T-cell (primary cell): Measurements from ENCODE around the gene CDC42BPA. TPM values are rescaled to one million over a fixed set of nuclear protein-coding genes. Genes with fewer than 3 reads are reported as not detected.

Experiments
- ATAC-seq, 4 experiments: fragments of 200-7000 bp in 3 of 4; fragments of 150-1000 bp in 1 of 4; cut with Tn5 transposase; replicated peaks in 1 of 4; 1 replicate in 3 of 4; 2 replicates in 1 of 4; pipeline ENCODE4 v1.10.0; 2021; ENCODE audit warnings: moderate library complexity in 3 of 4, mild to moderate bottlenecking in 2 of 4, moderate number of reproducible peaks in 1 of 4
- CTCF ChIA-PET, 2 donors: fragments of 300-600 bp; sonication (Branson Sonifier 250); formaldehyde crosslinking; loops; one replicate each; lab custom pipeline; 2022; ENCODE audit warnings: antibody characterized with exemption in 2 of 2; lab: Charles Lee
- POLR2A ChIA-PET, 2 donors: fragments of 300-600 bp; sonication (Branson Sonifier 250); formaldehyde crosslinking; loops; one replicate each; lab custom pipeline; 2022; ENCODE audit warnings: antibody characterized with exemption in 2 of 2; lab: Charles Lee
- DNase-seq, 35 experiments: peaks; one replicate each; pipeline versions ENCODE4 v3.0.0 to v3.0.0-alpha.2; 2013 to 2023
- H3K27ac ChIP-seq: one replicate; pipeline ENCODE4 v1.5.1; 2013; ENCODE audit warnings: low read length
- H3K27me3 ChIP-seq, 2 experiments: replicated peaks in 1 of 2; 1 replicate in 1 of 2; 2 replicates in 1 of 2; pipeline versions ENCODE4 v1.6.1 to v1.7.0; 2013; ENCODE audit warnings: low read length in 1 of 2, mixed read lengths in 1 of 2; ENCODE audit not compliant: control insufficient read depth in 2 of 2, insufficient read depth in 2 of 2; ENCODE audit errors: extremely low read depth in 1 of 2
- H3K36me3 ChIP-seq, 2 donors: 1 replicate in 1 of 2; 2 replicates in 1 of 2; pipeline versions ENCODE4 v1.6.1 to v1.7.0; 2013; ENCODE audit warnings: low read length in 1 of 2; ENCODE audit not compliant: control insufficient read depth in 2 of 2, insufficient read depth in 1 of 2; ENCODE audit errors: extremely low read depth in 1 of 2
- H3K4me1 ChIP-seq, 2 experiments: 1 replicate in 1 of 2; 2 replicates in 1 of 2; pipeline versions ENCODE4 v1.6.1 to v1.7.0; 2013; ENCODE audit warnings: low read length in 2 of 2, mixed read lengths in 1 of 2; ENCODE audit not compliant: insufficient read depth in 2 of 2, control insufficient read depth in 1 of 2; ENCODE audit errors: extremely low read depth in 1 of 2
- H3K4me3 ChIP-seq, 2 donors: 1 replicate in 1 of 2; 2 replicates in 1 of 2; pipeline versions ENCODE4 v1.5.1 to v1.7.0; 2013; ENCODE audit warnings: mild to moderate bottlenecking in 2 of 2, low read length in 1 of 2, moderate library complexity in 1 of 2; ENCODE audit not compliant: control insufficient read depth in 1 of 2; ENCODE audit errors: extremely low read depth in 1 of 2
- H3K9me3 ChIP-seq: 2 replicates; pipeline ENCODE4 v1.7.0; 2013
- H3K27ac Mint-ChIP-seq, 2 donors: one replicate each; pipeline ENCODE4 v1.8.0; 2020 to 2021; ENCODE audit warnings: mild to moderate bottlenecking in 2 of 2, mixed read lengths in 2 of 2
- H3K27me3 Mint-ChIP-seq, 2 donors: one replicate each; pipeline ENCODE4 v1.8.0; 2021 to 2022; ENCODE audit warnings: mixed read lengths in 2 of 2
- H3K36me3 Mint-ChIP-seq: one replicate; pipeline ENCODE4 v1.8.0; 2021; ENCODE audit warnings: mixed read lengths
- H3K4me1 Mint-ChIP-seq, 3 donors: one replicate each; pipeline ENCODE4 v1.8.0; 2020 to 2022; ENCODE audit warnings: mixed read lengths in 3 of 3, mild to moderate bottlenecking in 1 of 3
- H3K4me3 Mint-ChIP-seq, 3 donors: one replicate each; pipeline ENCODE4 v1.8.0; 2020 to 2022; ENCODE audit warnings: mild to moderate bottlenecking in 3 of 3, mixed read lengths in 3 of 3, moderate library complexity in 3 of 3
- H3K9me3 Mint-ChIP-seq, 3 donors: one replicate each; pipeline ENCODE4 v1.8.0; 2020 to 2022; ENCODE audit warnings: mixed read lengths in 3 of 3
- WGBS: methylation state at CpG from one replicate; pipeline ENCODE4 v1.1.5; 2013; ENCODE audit warnings: missing lambda C conversion rate; ENCODE audit not compliant: insufficient coverage; 5-methylcytosine and 5-hydroxymethylcytosine counted together
- total RNA-seq, 35 experiments: library from RNA in 6 of 35; stranded (reverse) in 6 of 35; fragments of 120-200 nt in 1 of 35; gene quantifications; one replicate each; pipeline versions ENCODE4 v1.2.1 to v1.2.4 and lab custom pipeline; 2013 to 2026

The CDC42BPA gene
- total RNA-seq, 5 donors from 2014 or later (not counting 1 experiment from before 2014, with no cell fraction given): 0.33 to 1.6 (median 0.86) TPM

DNA sequence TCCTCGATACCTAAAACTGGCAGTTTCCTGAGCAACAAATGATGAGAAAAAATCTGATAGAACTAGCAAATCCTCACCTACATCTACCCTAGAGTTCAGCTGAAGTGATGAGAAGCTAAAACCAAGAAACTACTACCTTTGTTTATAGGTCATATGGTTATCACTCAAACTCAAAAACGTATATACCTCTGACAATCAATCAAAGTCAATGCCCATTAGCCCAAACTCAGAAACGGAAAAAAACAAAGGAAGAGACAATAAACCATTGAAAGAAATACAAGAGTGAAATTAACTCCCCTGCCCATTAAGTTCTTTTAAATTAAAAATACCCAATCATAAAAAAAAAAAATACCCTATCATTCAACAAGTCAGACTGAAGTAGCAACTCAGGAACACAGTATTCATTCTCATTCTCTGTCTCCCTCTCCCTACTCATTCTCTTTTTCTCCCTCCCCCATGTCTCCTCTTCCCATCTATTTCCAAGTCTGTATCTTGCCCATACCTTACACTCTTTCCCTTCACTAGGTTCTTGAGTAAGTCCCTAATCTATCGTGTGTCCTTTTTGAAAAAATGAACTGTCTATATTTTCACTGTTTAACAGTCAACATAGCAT is 6.8 kb downstream of the CDC42BPA start:
- no peaks in the 10 kb centered on the region for H3K9me3 ChIP-seq
- no peaks in the 10 kb centered on the region for H3K4me1 Mint-ChIP-seq
- no peaks in the 10 kb centered on the region for H3K36me3 Mint-ChIP-seq
- H3K9me3 Mint-ChIP-seq: peaks cover 0 to 8% (median 0%) of the 10 kb centered on the region in 3 donors
- WGBS: 60% methylated on average over 1 of the region's 4 CpGs
- DNase-seq (no peak), ATAC-seq (no peak)
- H3K27me3 ChIP-seq: peaks cover 0 to 10% of the 10 kb centered on the region in 2 experiments
- CTCF ChIA-PET: no interaction called here
- peaks cover 41 to 42% of the 10 kb centered on the region in 2 donors for H3K27me3 Mint-ChIP-seq
- no peaks in the 10 kb centered on the region for H3K36me3 ChIP-seq
- H3K27ac Mint-ChIP-seq: no peak overlapping the region
- no peaks in the 10 kb centered on the region for H3K4me1 ChIP-seq
- POLR2A ChIA-PET: interaction anchor here in 1 of 2 donors (0.6 kb wide), 1 partner anchor 9 kb away, joined by 7 read pairs; no protein-coding TSS in a partner anchor
- no peak overlapping the region for H3K4me3 ChIP-seq
- H3K4me3 Mint-ChIP-seq: no peak overlapping the region
- H3K27ac ChIP-seq: no peak overlapping the region

GRCh38 chr1:227308367-227309336 is 9.6 kb downstream of the CDC42BPA start:
- H3K4me1 Mint-ChIP-seq: no peaks in the 10 kb centered on the region
- Histone ChIP-seq H3K27ac (no peak overlapping the region), H3K36me3 (no peaks in the 10 kb centered on the region), H3K4me3 (no peak overlapping the region), H3K4me1 (no peaks in the 10 kb centered on the region), H3K9me3 (no peaks in the 10 kb centered on the region), H3K27me3 (peaks cover 0 to 13% of the 10 kb centered on the region in 2 experiments)
- no peaks in the 10 kb centered on the region for H3K36me3 Mint-ChIP-seq
- WGBS: 57% methylated on average over 2 of the region's 6 CpGs
- ATAC-seq (no peak), DNase-seq (no peak)
- CTCF ChIA-PET: no interaction called here
- H3K9me3 Mint-ChIP-seq: no peaks in the 10 kb centered on the region
- H3K4me3 Mint-ChIP-seq: no peak overlapping the region
- H3K27ac Mint-ChIP-seq: no peak overlapping the region
- POLR2A ChIA-PET: no interaction called here
- H3K27me3 Mint-ChIP-seq: peaks cover 23% of the 10 kb centered on the region in 2 donors

- DNase-seq (no peak), ATAC-seq (no peak)
- no peak overlapping the region for H3K4me3 Mint-ChIP-seq
- ChIA-PET CTCF (no interaction called here), POLR2A (no interaction called here)
- Histone ChIP-seq H3K27ac (no peak overlapping the region), H3K36me3 (no peaks in the 10 kb centered on the region), H3K4me3 (no peak overlapping the region), H3K4me1 (no peaks in the 10 kb centered on the region), H3K27me3 (peaks cover 0 to 8% of the 10 kb centered on the region in 2 experiments), H3K9me3 (no peaks in the 10 kb centered on the region)
- no peaks in the 10 kb centered on the region for H3K4me1 Mint-ChIP-seq
- peaks cover 18 to 20% of the 10 kb centered on the region in 2 donors for H3K27me3 Mint-ChIP-seq
- H3K27ac Mint-ChIP-seq: no peak overlapping the region
- no peaks in the 10 kb centered on the region for H3K9me3 Mint-ChIP-seq
- no CpG with 5 or more reads among the region's 3 CpGs for WGBS
- H3K36me3 Mint-ChIP-seq: no peaks in the 10 kb centered on the region
Measured at GRCh38 chr1:227306689-227307088, 11.6 kb downstream of the CDC42BPA start.

DNA sequence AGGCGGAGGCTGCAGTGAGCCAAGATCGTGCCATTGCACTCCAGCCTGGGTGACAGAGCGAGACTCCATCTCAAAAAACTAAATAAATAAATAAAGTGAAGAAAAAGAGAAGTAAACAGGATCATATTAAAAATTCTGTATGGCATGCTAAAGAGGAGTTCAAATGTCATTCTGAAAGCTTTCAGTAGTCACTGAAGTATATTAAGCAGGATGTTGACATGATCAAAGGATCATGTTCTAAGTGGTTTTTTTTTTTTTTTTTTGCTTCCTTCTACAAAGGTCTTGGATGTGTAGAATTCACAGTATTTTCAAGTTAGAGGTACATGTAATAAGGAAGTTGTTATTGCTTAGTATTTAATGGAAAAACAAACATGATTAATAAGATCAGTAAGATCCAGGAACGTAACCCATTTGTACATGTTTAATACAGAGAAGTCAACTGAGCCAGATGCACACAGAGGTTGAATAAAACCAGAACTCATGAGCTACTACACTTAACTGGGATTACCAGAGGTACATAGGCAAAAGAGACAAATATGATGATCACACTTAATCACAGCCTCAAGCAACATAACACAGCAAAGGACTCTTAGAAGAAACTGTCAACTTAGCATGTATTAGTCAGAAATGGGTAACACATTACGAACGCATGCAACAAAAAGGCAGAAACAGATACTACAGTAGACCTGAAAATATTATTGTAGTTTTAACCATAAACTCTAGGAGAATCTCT is 12.2 kb downstream of the CDC42BPA start:
- no peaks in the 10 kb centered on the region for H3K4me1 ChIP-seq
- H3K9me3 Mint-ChIP-seq: no peaks in the 10 kb centered on the region
- ChIA-PET POLR2A (no interaction called here), CTCF (no interaction called here)
- H3K27ac ChIP-seq: no peak overlapping the region
- H3K36me3 Mint-ChIP-seq: no peaks in the 10 kb centered on the region
- ATAC-seq (no peak), DNase-seq (no peak)
- H3K4me3 ChIP-seq: no peak overlapping the region
- H3K27ac Mint-ChIP-seq: no peak overlapping the region
- peaks cover 14 to 15% of the 10 kb centered on the region in 2 donors for H3K27me3 Mint-ChIP-seq
- H3K9me3 ChIP-seq: no peaks in the 10 kb centered on the region
- no peaks in the 10 kb centered on the region for H3K4me1 Mint-ChIP-seq
- H3K36me3 ChIP-seq: no peaks in the 10 kb centered on the region
- H3K27me3 ChIP-seq: peaks cover 0 to 8% of the 10 kb centered on the region in 2 experiments
- no CpG with 5 or more reads among the region's 6 CpGs for WGBS
- no peak overlapping the region for H3K4me3 Mint-ChIP-seq

GRCh38 chr1:227304665-227305064 is 13.6 kb downstream of the CDC42BPA start:
- Histone ChIP-seq H3K4me1 (no peaks in the 10 kb centered on the region), H3K4me3 (no peak overlapping the region), H3K27ac (no peak overlapping the region), H3K36me3 (no peaks in the 10 kb centered on the region), H3K27me3 (peaks cover 0 to 8% of the 10 kb centered on the region in 2 experiments), H3K9me3 (no peaks in the 10 kb centered on the region)
- H3K27ac Mint-ChIP-seq: no peak overlapping the region
- no peaks in the 10 kb centered on the region for H3K9me3 Mint-ChIP-seq
- DNase-seq (no peak), ATAC-seq (no peak)
- ChIA-PET POLR2A (no interaction called here), CTCF (no interaction called here)
- H3K4me3 Mint-ChIP-seq: no peak overlapping the region
- no peaks in the 10 kb centered on the region for H3K36me3 Mint-ChIP-seq
- peaks cover 8 to 13% of the 10 kb centered on the region in 2 donors for H3K27me3 Mint-ChIP-seq
- no peaks in the 10 kb centered on the region for H3K4me1 Mint-ChIP-seq

- Histone ChIP-seq H3K4me1 (no peaks in the 10 kb centered on the region), H3K9me3 (no peaks in the 10 kb centered on the region), H3K27me3 (peaks cover 0 to 8% of the 10 kb centered on the region in 2 experiments), H3K27ac (no peak overlapping the region), H3K4me3 (no peak overlapping the region), H3K36me3 (no peaks in the 10 kb centered on the region)
- peaks cover 8 to 12% of the 10 kb centered on the region in 2 donors for H3K27me3 Mint-ChIP-seq
- no peaks in the 10 kb centered on the region for H3K36me3 Mint-ChIP-seq
- no peaks in the 10 kb centered on the region for H3K9me3 Mint-ChIP-seq
- no peak for ATAC-seq
- POLR2A ChIA-PET: no interaction called here
- no peak overlapping the region for H3K4me3 Mint-ChIP-seq
- H3K27ac Mint-ChIP-seq: no peak overlapping the region
- no peaks in the 10 kb centered on the region for H3K4me1 Mint-ChIP-seq
- no peak for DNase-seq
- CTCF ChIA-PET: no interaction called here
Measured at GRCh38 chr1:227303662-227304061, 14.6 kb downstream of the CDC42BPA start.
